Measurements from ENCODE around the gene DNAJC28. TPM values are rescaled to one million over a fixed set of nuclear protein-coding genes. Genes with fewer than 3 reads are reported as not detected.
"Not testable (repeated sequence)": the region's sequence is repeated elsewhere in the genome, so short reads cannot be mapped to it uniquely, and the experiment has no call there.

Gene DNAJC28
- total RNA-seq, 2 donors from 2014 or later: 2.3 to 4.4 TPM

DNA sequence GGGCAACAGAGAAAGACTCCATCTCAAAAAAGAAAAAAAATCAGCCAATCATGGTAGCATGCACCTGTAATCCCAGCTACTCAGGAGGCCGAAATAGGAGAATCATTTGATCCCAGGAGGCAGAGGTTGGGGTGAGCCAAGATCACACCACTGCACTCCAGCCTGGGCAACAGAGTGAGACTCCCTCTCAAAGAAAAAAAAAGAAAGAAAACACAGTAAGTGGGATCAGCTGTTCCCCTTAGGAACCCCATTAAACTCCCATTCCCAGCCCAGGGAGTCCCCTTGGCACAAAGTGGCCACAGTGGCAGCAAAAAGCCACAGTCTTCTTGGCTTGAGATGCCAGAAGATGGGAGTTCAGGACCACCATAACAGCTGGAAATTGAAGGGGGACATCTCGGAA lies 20.8 kb downstream of the DNAJC28 start:
- no peak for DNase-seq (ENCODE audit: low spot score)
- H3K4me3 ChIP-seq: no peak overlapping the region
- no peaks in the 10 kb centered on the region for H3K4me1 ChIP-seq (replicated peaks)
- H3K27ac ChIP-seq: no peak overlapping the region
- no peaks in the 10 kb centered on the region for H3K9me3 ChIP-seq
- TF ChIP-seq, protein P1, sequence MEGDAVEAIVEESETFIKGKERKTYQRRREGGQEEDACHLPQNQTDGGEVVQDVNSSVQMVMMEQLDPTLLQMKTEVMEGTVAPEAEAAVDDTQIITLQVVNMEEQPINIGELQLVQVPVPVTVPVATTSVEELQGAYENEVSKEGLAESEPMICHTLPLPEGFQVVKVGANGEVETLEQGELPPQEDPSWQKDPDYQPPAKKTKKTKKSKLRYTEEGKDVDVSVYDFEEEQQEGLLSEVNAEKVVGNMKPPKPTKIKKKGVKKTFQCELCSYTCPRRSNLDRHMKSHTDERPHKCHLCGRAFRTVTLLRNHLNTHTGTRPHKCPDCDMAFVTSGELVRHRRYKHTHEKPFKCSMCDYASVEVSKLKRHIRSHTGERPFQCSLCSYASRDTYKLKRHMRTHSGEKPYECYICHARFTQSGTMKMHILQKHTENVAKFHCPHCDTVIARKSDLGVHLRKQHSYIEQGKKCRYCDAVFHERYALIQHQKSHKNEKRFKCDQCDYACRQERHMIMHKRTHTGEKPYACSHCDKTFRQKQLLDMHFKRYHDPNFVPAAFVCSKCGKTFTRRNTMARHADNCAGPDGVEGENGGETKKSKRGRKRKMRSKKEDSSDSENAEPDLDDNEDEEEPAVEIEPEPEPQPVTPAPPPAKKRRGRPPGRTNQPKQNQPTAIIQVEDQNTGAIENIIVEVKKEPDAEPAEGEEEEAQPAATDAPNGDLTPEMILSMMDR (IDR thresholded peaks at IDR 0.05): no peak
- no peak for TF ChIP-seq POLR2A (IDR thresholded peaks at IDR 0.05)
- no peak for TF ChIP-seq POLR2AphosphoS5 (IDR thresholded peaks at IDR 0.05)
- H3K36me3 ChIP-seq: no peaks in the 10 kb centered on the region
- intact Hi-C loops (cut with DNase I): no loop called here
- H3K27me3 ChIP-seq (replicated peaks; ENCODE audit: insufficient read depth): no peaks in the 10 kb centered on the region
- WGBS: 93% methylated on average over 2 of the region's 2 CpGs

DNA sequence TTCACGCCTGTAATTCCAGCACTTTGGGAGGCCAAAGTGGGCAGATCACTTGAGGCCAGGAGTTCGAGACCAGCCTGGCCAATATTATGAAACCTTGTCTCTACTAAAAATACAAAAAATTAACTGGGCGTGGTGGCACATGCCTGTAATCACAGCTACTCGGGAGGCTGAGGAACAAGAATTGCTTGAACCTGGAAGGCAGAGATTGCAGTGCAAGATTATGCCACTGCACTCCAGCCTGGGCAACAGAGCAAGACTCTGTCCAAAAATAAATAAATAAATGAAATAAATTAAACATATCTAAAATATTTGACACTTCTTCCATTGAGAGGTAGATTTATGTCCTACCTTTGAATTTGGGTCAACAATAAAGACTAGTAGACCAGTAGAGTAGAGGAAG lies 22.3 kb downstream of the DNAJC28 start:
- H3K27me3 ChIP-seq (replicated peaks; ENCODE audit: insufficient read depth); H3K4me3 ChIP-seq; H3K36me3 ChIP-seq; H3K27ac ChIP-seq; H3K9me3 ChIP-seq; H3K4me1 ChIP-seq (replicated peaks); intact Hi-C loops (cut with DNase I); DNase-seq (ENCODE audit: low spot score): not testable (repeated sequence)
- 86% methylated on average over 4 of the region's 4 CpGs for WGBS

DNA sequence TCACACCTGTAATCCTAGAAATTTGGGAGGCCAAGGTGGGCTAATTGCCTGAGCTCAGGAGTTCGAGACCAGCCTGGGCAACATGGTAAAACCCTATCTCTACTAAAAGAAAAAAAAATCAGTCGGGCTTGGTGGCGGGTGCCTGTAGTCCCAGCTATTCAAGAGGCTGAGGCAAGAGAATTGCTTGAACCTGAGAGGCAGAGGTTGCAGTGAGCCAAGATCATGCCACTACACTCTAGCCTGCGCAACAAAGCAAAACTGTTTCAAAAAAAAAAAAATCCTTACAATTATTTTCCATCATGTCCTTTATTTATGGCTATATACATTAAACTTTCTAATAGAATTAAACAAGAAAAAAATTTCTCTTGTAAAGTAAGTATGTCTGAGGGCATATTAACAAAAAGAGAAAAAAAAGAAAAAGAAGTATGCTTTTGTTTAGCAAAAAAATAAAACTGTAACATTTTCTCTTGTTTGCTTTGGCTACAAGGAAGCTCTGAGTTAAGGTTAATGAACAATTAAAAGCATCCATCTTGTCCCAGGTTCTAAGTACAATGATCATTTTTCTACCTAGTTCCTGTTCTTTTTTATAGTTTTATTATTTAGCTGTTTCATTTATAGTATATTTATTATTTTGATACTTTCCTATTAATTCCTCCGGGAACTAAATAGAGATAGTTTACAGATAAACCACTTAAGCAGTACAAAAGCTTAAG lies 29.8 kb downstream of the DNAJC28 start:
- TF ChIP-seq, protein P1 (IDR thresholded peaks at IDR 0.05): no peak
- TF ChIP-seq POLR2AphosphoS5 (IDR thresholded peaks at IDR 0.05) (no peak), POLR2A (IDR thresholded peaks at IDR 0.05) (no peak)
- Histone ChIP-seq H3K36me3 (no peaks in the 10 kb centered on the region), H3K27me3 (replicated peaks; ENCODE audit: insufficient read depth) (no peaks in the 10 kb centered on the region), H3K27ac (no peak overlapping the region), H3K4me1 (replicated peaks) (no peaks in the 10 kb centered on the region), H3K9me3 (no peaks in the 10 kb centered on the region), H3K4me3 (no peak overlapping the region)
- intact Hi-C loops (cut with DNase I): no loop called here
- no peak for DNase-seq (ENCODE audit: low spot score)
- 76% methylated on average over 5 of the region's 5 CpGs for WGBS

DNA sequence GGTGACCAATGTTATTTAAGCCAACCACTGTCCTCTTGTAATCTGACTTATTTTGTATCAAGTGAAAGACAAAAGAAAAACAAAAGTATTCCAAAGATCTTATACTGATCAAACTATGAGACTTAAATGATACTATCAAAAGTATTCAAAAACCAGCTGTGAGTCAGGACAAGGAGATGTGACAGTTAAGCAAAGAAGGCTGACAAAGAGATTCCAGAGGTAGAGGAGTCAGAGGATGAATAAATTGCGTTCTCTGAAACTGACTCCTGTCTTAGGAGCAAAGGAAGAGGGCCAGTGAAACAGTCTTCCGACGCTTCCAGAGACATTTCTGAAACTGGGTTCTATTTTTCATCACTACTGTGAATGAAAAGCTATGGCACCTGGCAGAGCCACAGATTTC lies 32.7 kb downstream of the DNAJC28 start:
- H3K27me3 ChIP-seq (replicated peaks; ENCODE audit: insufficient read depth): no peaks in the 10 kb centered on the region
- H3K36me3 ChIP-seq: no peaks in the 10 kb centered on the region
- no peaks in the 10 kb centered on the region for H3K4me1 ChIP-seq (replicated peaks)
- WGBS: 95% methylated on average over 3 of the region's 3 CpGs
- intact Hi-C loops (cut with DNase I): no loop called here
- no peak overlapping the region for H3K4me3 ChIP-seq
- no peaks in the 10 kb centered on the region for H3K9me3 ChIP-seq
- no peak overlapping the region for H3K27ac ChIP-seq
- no peak for DNase-seq (ENCODE audit: low spot score)
- no peak for TF ChIP-seq POLR2AphosphoS5 (IDR thresholded peaks at IDR 0.05)
- TF ChIP-seq, protein P1 (IDR thresholded peaks at IDR 0.05): no peak
- no peak for TF ChIP-seq POLR2A (IDR thresholded peaks at IDR 0.05)

DNA sequence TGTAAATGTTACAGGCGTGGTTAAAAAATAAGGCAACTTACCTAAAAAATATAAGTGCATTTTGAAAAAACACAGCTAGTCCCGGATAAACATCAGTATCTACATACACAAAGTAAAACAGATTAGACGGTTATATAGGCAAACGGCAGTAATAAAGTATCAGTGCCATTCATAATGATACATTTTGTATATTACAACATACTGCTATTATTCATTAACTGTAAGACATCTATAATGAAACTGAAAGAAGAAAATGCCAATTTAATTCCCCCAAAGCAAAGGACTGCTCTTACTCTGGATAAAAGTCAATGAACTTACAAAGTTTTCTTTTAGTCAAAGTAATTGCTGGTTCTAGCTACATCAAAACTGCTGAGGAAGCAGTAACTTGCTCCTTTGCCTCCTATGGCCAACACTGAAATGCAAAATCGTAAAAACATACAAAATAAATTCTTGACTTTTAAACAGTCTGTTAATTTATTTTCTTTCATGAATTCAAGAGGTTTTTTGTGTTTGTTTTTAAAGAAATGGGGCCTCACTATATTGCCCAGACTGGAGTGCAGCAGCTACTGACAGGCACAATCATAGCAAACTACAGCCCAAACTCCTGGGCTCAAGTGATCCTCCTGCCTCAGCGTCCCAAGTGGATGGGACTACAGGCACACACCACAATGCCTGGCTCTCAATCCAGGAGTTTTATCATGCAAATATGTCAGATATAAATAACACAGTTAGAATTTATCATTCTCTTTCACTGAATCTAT lies 35.6 kb downstream of the DNAJC28 start:
- H3K4me1 ChIP-seq (replicated peaks): no peaks in the 10 kb centered on the region
- 78% methylated on average over 6 of the region's 6 CpGs for WGBS
- DNase-seq (ENCODE audit: low spot score): no peak
- TF ChIP-seq POLR2AphosphoS5 (IDR thresholded peaks at IDR 0.05) (no peak), POLR2A (IDR thresholded peaks at IDR 0.05) (no peak)
- TF ChIP-seq, protein P1 (IDR thresholded peaks at IDR 0.05): no peak
- H3K9me3 ChIP-seq: no peaks in the 10 kb centered on the region
- no peak overlapping the region for H3K27ac ChIP-seq
- intact Hi-C loops (cut with DNase I): no loop called here
- no peaks in the 10 kb centered on the region for H3K27me3 ChIP-seq (replicated peaks; ENCODE audit: insufficient read depth)
- no peak overlapping the region for H3K4me3 ChIP-seq
- no peaks in the 10 kb centered on the region for H3K36me3 ChIP-seq

Measured in prostate gland (tissue), 2 donors.